ENCODE measurements around the gene SRRM3. TPM values are rescaled to one million over a fixed set of nuclear protein-coding genes. Genes with fewer than 3 reads are reported as not detected.

Gene SRRM3
- total RNA-seq, 1 donor from 2014 or later = 2.2 TPM

GRCh38 chr7:76293407-76293901 is 91.8 kb downstream of the SRRM3 start:
- Histone ChIP-seq H3K79me2 (ENCODE audit: low read depth) (no peaks in the 10 kb centered on the region), H3K36me3 (no peaks in the 10 kb centered on the region), H3K4me1 (no peaks in the 10 kb centered on the region), H3K4me2 (no peak overlapping the region), H3K9me3 (ENCODE audit: low read depth) (no peaks in the 10 kb centered on the region), H3K27me3 (no peaks in the 10 kb centered on the region), H3F3A (ENCODE audit: low read depth) (peaks cover 6% of the 10 kb centered on the region), H2AFZ (replicated peaks) (no peak overlapping the region), H3K9ac (no peak overlapping the region), H3K4me3 (no peak overlapping the region), H3K27ac (no peak overlapping the region), H4K20me1 (ENCODE audit: low read depth) (no peaks in the 10 kb centered on the region)
- no peak for TF ChIP-seq EZH2phosphoT487 (IDR thresholded peaks at IDR 0.05)
- TF ChIP-seq CTCF (IDR thresholded peaks at IDR 0.05) = no peak
- no peak for TF ChIP-seq EZH2 (IDR thresholded peaks at IDR 0.05)
- Mint-ChIP-seq H3K4me3 (no peak overlapping the region), H3K4me1 (peaks cover 29% of the 10 kb centered on the region), H3K36me3 (no peaks in the 10 kb centered on the region), H3K27me3 (ENCODE audit: insufficient read depth, low read depth) (peaks cover 8% of the 10 kb centered on the region), H3K9me3 (no peaks in the 10 kb centered on the region), H3K27ac (no peak overlapping the region)
- no peak for DNase-seq (ENCODE audit: low spot score)

- Histone ChIP-seq H3K4me2 (no peak overlapping the region), H3K36me3 (no peaks in the 10 kb centered on the region), H3K4me1 (no peaks in the 10 kb centered on the region), H2AFZ (replicated peaks) (no peak overlapping the region), H3K9ac (no peak overlapping the region), H4K20me1 (ENCODE audit: low read depth) (no peaks in the 10 kb centered on the region), H3K27me3 (no peaks in the 10 kb centered on the region), H3K4me3 (no peak overlapping the region), H3K79me2 (ENCODE audit: low read depth) (no peaks in the 10 kb centered on the region), H3K9me3 (ENCODE audit: low read depth) (no peaks in the 10 kb centered on the region), H3F3A (ENCODE audit: low read depth) (peaks cover 6% of the 10 kb centered on the region), H3K27ac (no peak overlapping the region)
- Mint-ChIP-seq H3K9me3 (no peaks in the 10 kb centered on the region), H3K27ac (no peak overlapping the region), H3K36me3 (no peaks in the 10 kb centered on the region), H3K4me3 (no peak overlapping the region), H3K27me3 (ENCODE audit: insufficient read depth, low read depth) (peaks cover 8% of the 10 kb centered on the region), H3K4me1 (peaks cover 31% of the 10 kb centered on the region)
- TF ChIP-seq CTCF (IDR thresholded peaks at IDR 0.05) = no peak
- no peak for TF ChIP-seq EZH2 (IDR thresholded peaks at IDR 0.05)
- no peak for TF ChIP-seq EZH2phosphoT487 (IDR thresholded peaks at IDR 0.05)
- DNase-seq (ENCODE audit: low spot score) = peak; percentile 35
Observed at GRCh38 chr7:76294344-76295024, 92.8 kb downstream of the SRRM3 start.

GRCh38 chr7:76296743-76297740 is 95.3 kb downstream of the SRRM3 start:
- no peak overlapping the region for H3K4me3 Mint-ChIP-seq
- peaks cover 20% of the 10 kb centered on the region for H3K4me1 Mint-ChIP-seq
- no peak for DNase-seq (ENCODE audit: low spot score)
- Histone ChIP-seq H3K27me3 (peaks cover 13% of the 10 kb centered on the region), H4K20me1 (ENCODE audit: low read depth) (no peaks in the 10 kb centered on the region), H3K27ac (no peak overlapping the region), H3K4me1 (no peaks in the 10 kb centered on the region), H3K4me3 (no peak overlapping the region), H3K36me3 (no peaks in the 10 kb centered on the region), H3K9me3 (ENCODE audit: low read depth) (no peaks in the 10 kb centered on the region), H3K4me2 (no peak overlapping the region), H3K79me2 (ENCODE audit: low read depth) (no peaks in the 10 kb centered on the region), H2AFZ (replicated peaks) (no peak overlapping the region), H3F3A (ENCODE audit: low read depth) (peaks cover 4% of the 10 kb centered on the region), H3K9ac (no peak overlapping the region)
- H3K27me3 Mint-ChIP-seq (ENCODE audit: insufficient read depth, low read depth) = peaks cover 13% of the 10 kb centered on the region
- peak overlapping the region; percentile 43 for H3K27ac Mint-ChIP-seq
- TF ChIP-seq EZH2phosphoT487 (IDR thresholded peaks at IDR 0.05) (no peak), CTCF (IDR thresholded peaks at IDR 0.05) (no peak), EZH2 (IDR thresholded peaks at IDR 0.05) (no peak)
- no peaks in the 10 kb centered on the region for H3K9me3 Mint-ChIP-seq
- H3K36me3 Mint-ChIP-seq = no peaks in the 10 kb centered on the region
